T47D (cell line): ENCODE results near the gene CALML3.
A peak's percentile ranks its signal among the peaks of the same experiment; 100 is the strongest.

ENCODE experiments used
- DNase-seq, 2 experiments: peaks; one replicate each; pipeline versions ENCODE4 v3.0.0 to v3.0.0-alpha.2; 2011 to 2012; ENCODE audit warnings: low read depth in 1 of 2, low spot score in 1 of 2
- JUND ChIP-seq: IDR thresholded peaks from 2 replicates; pipeline ENCODE4 v1.6.1; 2012; ENCODE audit warnings: low read depth
- in situ Hi-C: cut with HindIII; loops from 2 replicates; pipeline ENCODE4 v1.10.0; 2016; ENCODE audit warnings: low sequenced_read_pairs, low pct_unique_long_range_greater_than_20kb

The CALML3 gene

GRCh38 chr10:5485290-5485689 lies 39.5 kb upstream of the CALML3 start:
- DNase-seq: no peak
- in situ Hi-C loops: no loop called here
- no peak for TF ChIP-seq JUND

- in situ Hi-C loops: no loop called here
Measured at GRCh38 chr10:5485948-5486852, 38.6 kb upstream of the CALML3 start.

GRCh38 chr10:5486853-5487235 lies 37.9 kb upstream of the CALML3 start:
- DNase-seq: no peak
- in situ Hi-C loops: no loop called here
- no peak for TF ChIP-seq JUND

More at GRCh38 chr10:5485948-5486852, 38.6 kb upstream of the CALML3 start:
- TF ChIP-seq JUND: no peak
- DNase-seq: no peak

GRCh38 chr10:5488272-5489161 lies 36.2 kb upstream of the CALML3 start:
- no peak for DNase-seq
- no peak for TF ChIP-seq JUND
- in situ Hi-C loops: no loop called here

GRCh38 chr10:5490032-5490431 lies 34.7 kb upstream of the CALML3 start:
- DNase-seq: no peak
- no peak for TF ChIP-seq JUND
- in situ Hi-C loops: no loop called here

- in situ Hi-C loops: no loop called here
- no peak for TF ChIP-seq JUND
- DNase-seq: no peak
Measured at GRCh38 chr10:5490698-5491464, 33.9 kb upstream of the CALML3 start.

GRCh38 chr10:5491477-5491876 lies 33.3 kb upstream of the CALML3 start:
- in situ Hi-C loops: no loop called here
- no peak for TF ChIP-seq JUND
- DNase-seq: no peak

GRCh38 chr10:5492322-5492855 lies 32.4 kb upstream of the CALML3 start:
- DNase-seq: no peak
- in situ Hi-C loops: no loop called here
- TF ChIP-seq JUND: no peak

GRCh38 chr10:5492929-5493576 lies 31.7 kb upstream of the CALML3 start:
- no peak for DNase-seq
- TF ChIP-seq JUND: no peak
- in situ Hi-C loops: no loop called here

- in situ Hi-C loops: no loop called here
- no peak for TF ChIP-seq JUND
- DNase-seq: peak; percentile 67 to 86
Measured at GRCh38 chr10:5493691-5494090, 31.1 kb upstream of the CALML3 start.

- no peak for TF ChIP-seq JUND
- DNase-seq: no peak
- in situ Hi-C loops: no loop called here
Measured at GRCh38 chr10:5494611-5495010, 30.1 kb upstream of the CALML3 start.
